Panc1 (cell line): Measurements from ENCODE around the gene SCIMP. TPM values are rescaled to one million over a fixed set of nuclear protein-coding genes. Genes with fewer than 3 reads are reported as not detected.

Source experiments
- ATAC-seq: fragments of 200-7000 bp; cut with Tn5 transposase; 2 replicates; pipeline ENCODE4 v1.9.1; 2020; ENCODE audit warnings: mild to moderate bottlenecking, moderate library complexity
- BruUV-seq: library from RNA; stranded (reverse); fragments of 400-500 nt; replicated peaks from 2 replicates; lab custom pipeline; 2021; lab: Mats Ljungman, UMichigan
- CTCF ChIA-PET: fragments of 300-600 bp; sonication (Branson Sonifier 250); formaldehyde crosslinking; loops from one replicate; lab custom pipeline; 2022; ENCODE audit warnings: antibody characterized with exemption; lab: Charles Lee
- POLR2A ChIA-PET: fragments of 300-600 bp; sonication (Branson Sonifier 250); formaldehyde crosslinking; loops from one replicate; lab custom pipeline; 2022; ENCODE audit warnings: antibody characterized with exemption; lab: Charles Lee
- DNase-seq: peaks from one replicate; pipeline ENCODE4 v3.0.0-alpha.2; 2010; ENCODE audit warnings: low read depth, low spot score
- H3K27ac ChIP-seq: 2 replicates; pipeline ENCODE4 v1.5.1; 2011; ENCODE audit warnings: mild to moderate bottlenecking, low read length, inconsistent platforms
- H3K27me3 ChIP-seq: fragments of 200-500 bp; sonication (Bioruptor generic); 2 replicates; pipeline ENCODE4 v1.6.0; 2014; ENCODE audit warnings: low read length, inconsistent platforms; ENCODE audit not compliant: control insufficient read depth, insufficient read depth
- H3K36me3 ChIP-seq: fragments of 200-500 bp; sonication (Bioruptor generic); 2 replicates; pipeline ENCODE4 v1.5.1; 2014; ENCODE audit warnings: inconsistent platforms, mild to moderate bottlenecking, low read length, moderate library complexity; ENCODE audit not compliant: control insufficient read depth, insufficient read depth
- H3K4me1 ChIP-seq: 2 replicates; pipeline ENCODE4 v1.5.1; 2011; ENCODE audit warnings: inconsistent platforms, mild to moderate bottlenecking, low read length, moderate library complexity; ENCODE audit not compliant: control insufficient read depth, insufficient read depth
- H3K4me3 ChIP-seq, 2 experiments: 2 replicates each; pipeline ENCODE4 v1.5.1; 2011 to 2012; ENCODE audit warnings: low read depth in 2 of 2, low read length in 2 of 2, mild to moderate bottlenecking in 2 of 2, inconsistent platforms in 1 of 2, moderate library complexity in 1 of 2
- H3K9me3 ChIP-seq: fragments of 200-500 bp; sonication (Bioruptor generic); 2 replicates; pipeline ENCODE4 v1.5.1; 2014; ENCODE audit warnings: low read depth, mild to moderate bottlenecking, inconsistent platforms, low read length, moderate library complexity; ENCODE audit not compliant: control insufficient read depth, insufficient read depth
- POLR2AphosphoS5 ChIP-seq: IDR thresholded peaks from 2 replicates; pipeline ENCODE4 v1.6.1; 2012; ENCODE audit warnings: mild to moderate bottlenecking, low read depth, low read length, moderate library complexity
- REST ChIP-seq, 2 experiments: IDR thresholded peaks; 2 replicates each; pipeline ENCODE4 v1.6.1; 2011 to 2012; ENCODE audit warnings: low read depth in 2 of 2, control low read depth in 1 of 2, low read length in 1 of 2, mild to moderate bottlenecking in 1 of 2, moderate library complexity in 1 of 2; ENCODE audit not compliant: insufficient read depth in 1 of 2
- SIN3A ChIP-seq: IDR thresholded peaks from 2 replicates; pipeline ENCODE4 v1.6.1; 2012; ENCODE audit warnings: low read depth, mild to moderate bottlenecking, low read length, moderate library complexity, borderline replicate concordance; ENCODE audit not compliant: insufficient read depth
- TCF7L2 ChIP-seq: IDR thresholded peaks from 2 replicates; pipeline ENCODE4 v1.6.1; 2011; ENCODE audit warnings: mild to moderate bottlenecking, low read depth, low read length, inconsistent platforms
- in situ Hi-C: cut with HindIII; loops from 2 replicates; pipeline ENCODE4 v1.10.0; 2016; ENCODE audit warnings: low sequenced_read_pairs, low pct_unique_long_range_greater_than_20kb
- intact Hi-C: fragments of 100-400 bp; cut with micrococcal nuclease; formaldehyde crosslinking; loops from one replicate; pipeline ENCODE4 v1.10.0; 2022; ENCODE audit not compliant: unreplicated experiment
- total RNA-seq: library from RNA; stranded (reverse); gene quantifications from one replicate; pipeline ENCODE4 v1.2.1, GENCODE V29; 2021; ENCODE audit not compliant: unreplicated experiment
- TF ChIP-seq, protein P1 (sequence below): fragments of 450-650 bp; IDR thresholded peaks from 2 replicates; pipeline ENCODE4 v1.5.1; 2017; ENCODE audit warnings: mild to moderate bottlenecking

SCIMP gene
- total RNA-seq, 1 experiment from 2014 or later: not detected

GRCh38 chr17:5282642-5283217 lies 48.1 kb upstream of the SCIMP start:
- no peaks in the 10 kb centered on the region; the same call in 1 of the 2 replicates for H3K36me3 ChIP-seq
- DNase-seq (no peak), ATAC-seq (peak; percentile 63)
- ChIA-PET POLR2A (interaction anchor here (0.7 kb wide), 1 partner anchor 197 kb away, joined by 3 read pairs; no protein-coding TSS in a partner anchor), CTCF (no interaction called here)
- peak overlapping the region; percentile 59 to 78 for H3K4me3 ChIP-seq
- no peaks in the 10 kb centered on the region for H3K9me3 ChIP-seq
- peaks cover 16% of the 10 kb centered on the region for H3K4me1 ChIP-seq
- in situ Hi-C loops: no loop called here
- TSS peak; percentile 76 for BruUV-seq
- no peaks in the 10 kb centered on the region for H3K27me3 ChIP-seq
- TF ChIP-seq SIN3A (no peak), REST (IDR thresholded peaks at IDR 0.05; ENCODE audit: insufficient read depth in 1 of 2, low read depth in 2 of 2, low read length in 1 of 2) (no peak), TCF7L2 (no peak), POLR2AphosphoS5 (no peak)
- TF ChIP-seq, protein P1, sequence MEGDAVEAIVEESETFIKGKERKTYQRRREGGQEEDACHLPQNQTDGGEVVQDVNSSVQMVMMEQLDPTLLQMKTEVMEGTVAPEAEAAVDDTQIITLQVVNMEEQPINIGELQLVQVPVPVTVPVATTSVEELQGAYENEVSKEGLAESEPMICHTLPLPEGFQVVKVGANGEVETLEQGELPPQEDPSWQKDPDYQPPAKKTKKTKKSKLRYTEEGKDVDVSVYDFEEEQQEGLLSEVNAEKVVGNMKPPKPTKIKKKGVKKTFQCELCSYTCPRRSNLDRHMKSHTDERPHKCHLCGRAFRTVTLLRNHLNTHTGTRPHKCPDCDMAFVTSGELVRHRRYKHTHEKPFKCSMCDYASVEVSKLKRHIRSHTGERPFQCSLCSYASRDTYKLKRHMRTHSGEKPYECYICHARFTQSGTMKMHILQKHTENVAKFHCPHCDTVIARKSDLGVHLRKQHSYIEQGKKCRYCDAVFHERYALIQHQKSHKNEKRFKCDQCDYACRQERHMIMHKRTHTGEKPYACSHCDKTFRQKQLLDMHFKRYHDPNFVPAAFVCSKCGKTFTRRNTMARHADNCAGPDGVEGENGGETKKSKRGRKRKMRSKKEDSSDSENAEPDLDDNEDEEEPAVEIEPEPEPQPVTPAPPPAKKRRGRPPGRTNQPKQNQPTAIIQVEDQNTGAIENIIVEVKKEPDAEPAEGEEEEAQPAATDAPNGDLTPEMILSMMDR: no peak
- H3K27ac ChIP-seq: peak overlapping the region; percentile 78
- intact Hi-C loops: no loop called here

- DNase-seq (no peak), ATAC-seq (peak; percentile 85)
- intact Hi-C loops (no loop called here), in situ Hi-C loops (no loop called here)
- BruUV-seq: no TSS peak
- Histone ChIP-seq H3K9me3 (no peaks in the 10 kb centered on the region), H3K36me3 (no peaks in the 10 kb centered on the region; the same call in 1 of the 2 replicates), H3K4me1 (peaks cover 16% of the 10 kb centered on the region), H3K27me3 (no peaks in the 10 kb centered on the region), H3K4me3 (peak within 1 kb of the TSS; percentile 59 to 78), H3K27ac (peak within 1 kb of the TSS; percentile 78)
- POLR2A ChIA-PET: interaction anchor here (0.7 kb wide), 2 partner anchors 10 to 15 kb away, joined by 3 to 5 read pairs; no protein-coding TSS in a partner anchor
- CTCF ChIA-PET: interaction anchor here (0.5 kb wide), 1 partner anchor 16 kb away, joined by 5 read pairs; no protein-coding TSS in a partner anchor
- no peak for TF ChIP-seq SIN3A
- peak; percentile 32; the same call in 1 of the 2 replicates for TF ChIP-seq POLR2AphosphoS5
These were observed 47.4 kb upstream of the SCIMP start, which contains the start of gene RABEP1 for GRCh38 chr17:5281814-5282641. RABEP1 (plus strand) TSS chr17:5282284; CDS start chr17:5282487, 203 bp downstream.
